GM12878 (cell line): ENCODE data around the gene TTLL10. TPM values are rescaled to one million over a fixed set of nuclear protein-coding genes. Genes with fewer than 3 reads are reported as not detected.
A peak's percentile ranks its signal among the peaks of the same experiment; 100 is the strongest.

Experiments
- ATAC-seq: fragments of 200-7000 bp; cut with Tn5 transposase; 3 replicates; pipeline ENCODE4 v1.9.1; 2020; ENCODE audit warnings: mild to moderate bottlenecking, moderate library complexity
- BruUV-seq: library from RNA; stranded (reverse); fragments of 400-500 nt; replicated peaks from 2 replicates; lab custom pipeline; 2021; lab: Mats Ljungman, UMichigan
- CTCF ChIA-PET: fragments of 300-600 bp; sonication (Branson Sonifier 250); formaldehyde crosslinking; extraction: SDS; loops from one replicate; lab custom pipeline; 2021; ENCODE audit warnings: inconsistent platforms; lab: Yijun Ruan, JAX
- POLR2A ChIA-PET: fragments of 350-600 bp; formaldehyde crosslinking; extraction: SDS; loops from one replicate; lab custom pipeline; 2021; ENCODE audit warnings: inconsistent platforms; lab: Charles Lee
- RAD21 ChIA-PET: fragments of 300-600 bp; sonication (Branson Sonifier 250); formaldehyde crosslinking; loops from one replicate; lab custom pipeline; 2023; ENCODE audit warnings: antibody characterized with exemption; ENCODE audit not compliant: unreplicated experiment; lab: Charles Lee
- SMC1A ChIA-PET: fragments of 300-600 bp; sonication (Branson Sonifier 250); formaldehyde crosslinking; loops from one replicate; lab custom pipeline; 2023; ENCODE audit not compliant: unreplicated experiment, uncharacterized antibody; lab: Charles Lee
- DNase-seq: peaks from one replicate; pipeline ENCODE4 v3.0.0-alpha.2; 2011; ENCODE audit warnings: low read depth, low spot score
- FAIRE-seq: peaks from 3 replicates; lab custom pipeline; 2011; peaks lifted over from hg19 to GRCh38; lab: Jason Lieb, UNC
- H2AFZ ChIP-seq: 2 replicates; pipeline ENCODE4 v1.6.0; 2011; ENCODE audit warnings: low read depth, low read length, control low read depth; ENCODE audit not compliant: control insufficient read depth
- H3K27ac ChIP-seq: 2 replicates; pipeline ENCODE4 v1.5.1; 2011; ENCODE audit warnings: control low read depth; ENCODE audit not compliant: control insufficient read depth, insufficient read depth
- H3K27me3 ChIP-seq, 2 experiments: replicated peaks in 1 of 2; 2 replicates each; pipeline versions ENCODE4 v1.6.0 to v1.6.1; 2011; ENCODE audit warnings: low read length in 1 of 2; ENCODE audit not compliant: control insufficient read depth in 2 of 2, insufficient read depth in 2 of 2
- H3K36me3 ChIP-seq, 2 experiments: 2 replicates each; pipeline ENCODE4 v1.5.1; 2011; ENCODE audit warnings: low read length in 1 of 2; ENCODE audit not compliant: control insufficient read depth in 2 of 2, insufficient read depth in 2 of 2
- H3K4me1 ChIP-seq: 2 replicates; pipeline ENCODE4 v1.6.1; 2011; ENCODE audit warnings: mild to moderate bottlenecking, low read length, moderate library complexity, mixed read lengths; ENCODE audit not compliant: control insufficient read depth, insufficient read depth
- H3K4me2 ChIP-seq: 2 replicates; pipeline ENCODE4 v1.6.0; 2011; ENCODE audit warnings: control low read depth; ENCODE audit not compliant: control insufficient read depth, insufficient read depth
- H3K4me3 ChIP-seq: fragments of 200-600 bp; sonication (generic); 2 replicates; pipeline ENCODE4 v1.5.1; 2016
- H3K79me2 ChIP-seq: 2 replicates; pipeline ENCODE4 v1.6.0; 2011; ENCODE audit warnings: low read length; ENCODE audit not compliant: control insufficient read depth, insufficient read depth
- H3K9ac ChIP-seq: 2 replicates; pipeline ENCODE4 v1.8.0; 2011; ENCODE audit warnings: low read length, control low read depth, mixed read lengths; ENCODE audit not compliant: control insufficient read depth, insufficient read depth
- H3K9me3 ChIP-seq: replicated peaks from 3 replicates; pipeline ENCODE4 v1.5.1; 2011; ENCODE audit warnings: mild to moderate bottlenecking, low read length; ENCODE audit not compliant: control insufficient read depth, insufficient read depth
- H4K20me1 ChIP-seq: 2 replicates; pipeline ENCODE4 v1.6.0; 2011; ENCODE audit not compliant: control insufficient read depth, insufficient read depth
- BMI1 ChIP-seq: fragments of 450-650 bp; IDR thresholded peaks from 2 replicates; pipeline ENCODE4 v1.6.1; 2016; ENCODE audit warnings: mild to moderate bottlenecking, moderate library complexity, borderline replicate concordance
- FOXK2 ChIP-seq: fragments of 450-650 bp; IDR thresholded peaks from 2 replicates; pipeline ENCODE4 v1.6.1; 2017; ENCODE audit warnings: mild to moderate bottlenecking, moderate library complexity
- MYC ChIP-seq: IDR thresholded peaks from 2 replicates; pipeline ENCODE4 v1.6.1; 2011; ENCODE audit warnings: mild to moderate bottlenecking, low read length, moderate library complexity, inconsistent platforms; ENCODE audit not compliant: insufficient read depth, insufficient replicate concordance, insufficient read length, severe bottlenecking
- RELA ChIP-seq: fragments of 450-650 bp; IDR thresholded peaks from 2 replicates; pipeline ENCODE4 v1.8.0; 2014; ENCODE audit warnings: borderline replicate concordance; ENCODE audit not compliant: partially characterized antibody
- WGBS: methylation state at CpG from one replicate; pipeline ENCODE4 v1.1.6; 2016; ENCODE audit warnings: low lambda C conversion rate; ENCODE audit not compliant: insufficient replicate concordance, insufficient coverage; ENCODE audit errors: missing lambda C conversion rate; 5-methylcytosine and 5-hydroxymethylcytosine counted together
- in situ Hi-C: fragments of 300-500 bp; cut with MboI; formaldehyde crosslinking; loops from 9 replicates; pipeline ENCODE4 v1.14.3; 2018; ENCODE audit warnings: mixed read lengths
- intact Hi-C: fragments of 100-400 bp; cut with micrococcal nuclease; formaldehyde crosslinking; loops from one replicate; pipeline ENCODE4 v1.14.2; 2022; ENCODE audit not compliant: unreplicated experiment
- polyA plus RNA-seq, 11 experiments: library from polyadenylated mRNA; depleted of rRNA in 4 of 11; unstranded in 6 of 11; stranded (reverse) in 5 of 11; fragments of >200 nt; fragmentation: Nextera tagmentation in 4 of 11; fragmentation: Illumina TruSeq in 1 of 11; extraction: Ambion mirVana in 4 of 11; extraction: Trizol in 1 of 11; gene quantifications; 1 replicate in 1 of 11; 2 replicates in 10 of 11; pipeline versions ENCODE4 v1.2.1 to v1.2.3, GENCODE V29; 2011 to 2016; ENCODE audit warnings: inconsistent platforms in 2 of 11, missing spikeins in 2 of 11, low read depth in 1 of 11
- total RNA-seq, 4 experiments: library from RNA; depleted of rRNA in 3 of 4; stranded (reverse); fragments of >200 nt in 3 of 4; fragmentation: Illumina TruSeq in 1 of 4; extraction: Trizol in 1 of 4; gene quantifications; 2 replicates each; pipeline versions ENCODE4 v1.2.1 to v1.2.3, GENCODE V29; 2013 to 2021
- TF ChIP-seq, protein P1 (sequence below): fragments of 450-650 bp; conservative IDR thresholded peaks from 2 replicates; pipeline ENCODE4 v1.6.1; 2017; ENCODE audit warnings: mild to moderate bottlenecking, moderate library complexity

Gene TTLL10
- total and polyA plus RNA-seq, 10 of the 15 experiments (the other 5 are each of a cell fraction or from before 2014, with no cell fraction given) = not detected

DNA sequence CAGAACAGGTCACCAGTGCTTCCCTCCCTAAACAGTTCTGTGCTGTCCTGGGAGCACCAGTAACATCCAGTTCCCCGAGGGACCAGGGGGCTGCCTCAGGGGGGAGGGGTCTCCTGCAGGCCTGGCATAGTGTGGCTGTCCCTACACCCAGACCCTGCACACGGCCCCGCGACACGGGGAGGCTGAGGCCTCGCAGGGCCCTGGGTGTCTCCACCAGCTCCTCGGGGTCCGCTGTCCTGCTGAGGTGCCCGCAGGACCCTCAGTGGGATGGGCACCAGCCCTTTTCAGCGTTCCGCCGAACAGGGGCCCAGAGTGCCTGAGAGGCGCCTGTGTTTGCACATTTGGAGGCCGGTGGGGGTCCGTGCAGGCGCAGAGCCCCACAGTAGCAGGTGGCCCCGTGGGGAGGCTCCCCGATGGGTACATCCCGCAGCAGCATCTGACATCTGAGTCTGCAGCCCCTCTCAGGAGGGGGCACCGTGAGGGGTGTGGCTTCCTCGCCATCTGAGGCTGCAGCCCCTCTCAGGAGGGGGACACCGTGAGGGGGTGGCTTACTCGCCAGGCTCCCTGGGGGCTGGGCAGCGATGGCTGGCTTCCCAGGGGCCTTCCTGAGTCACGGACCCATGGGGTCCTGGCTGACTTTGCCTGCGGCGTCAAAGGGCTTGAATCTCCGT is 39.2 kb upstream of the TTLL10 start (continued):
- TF ChIP-seq, protein P1, sequence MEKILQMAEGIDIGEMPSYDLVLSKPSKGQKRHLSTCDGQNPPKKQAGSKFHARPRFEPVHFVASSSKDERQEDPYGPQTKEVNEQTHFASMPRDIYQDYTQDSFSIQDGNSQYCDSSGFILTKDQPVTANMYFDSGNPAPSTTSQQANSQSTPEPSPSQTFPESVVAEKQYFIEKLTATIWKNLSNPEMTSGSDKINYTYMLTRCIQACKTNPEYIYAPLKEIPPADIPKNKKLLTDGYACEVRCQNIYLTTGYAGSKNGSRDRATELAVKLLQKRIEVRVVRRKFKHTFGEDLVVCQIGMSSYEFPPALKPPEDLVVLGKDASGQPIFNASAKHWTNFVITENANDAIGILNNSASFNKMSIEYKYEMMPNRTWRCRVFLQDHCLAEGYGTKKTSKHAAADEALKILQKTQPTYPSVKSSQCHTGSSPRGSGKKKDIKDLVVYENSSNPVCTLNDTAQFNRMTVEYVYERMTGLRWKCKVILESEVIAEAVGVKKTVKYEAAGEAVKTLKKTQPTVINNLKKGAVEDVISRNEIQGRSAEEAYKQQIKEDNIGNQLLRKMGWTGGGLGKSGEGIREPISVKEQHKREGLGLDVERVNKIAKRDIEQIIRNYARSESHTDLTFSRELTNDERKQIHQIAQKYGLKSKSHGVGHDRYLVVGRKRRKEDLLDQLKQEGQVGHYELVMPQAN = no peak
- TF ChIP-seq FOXK2 (no peak), RELA (no peak)

DNA sequence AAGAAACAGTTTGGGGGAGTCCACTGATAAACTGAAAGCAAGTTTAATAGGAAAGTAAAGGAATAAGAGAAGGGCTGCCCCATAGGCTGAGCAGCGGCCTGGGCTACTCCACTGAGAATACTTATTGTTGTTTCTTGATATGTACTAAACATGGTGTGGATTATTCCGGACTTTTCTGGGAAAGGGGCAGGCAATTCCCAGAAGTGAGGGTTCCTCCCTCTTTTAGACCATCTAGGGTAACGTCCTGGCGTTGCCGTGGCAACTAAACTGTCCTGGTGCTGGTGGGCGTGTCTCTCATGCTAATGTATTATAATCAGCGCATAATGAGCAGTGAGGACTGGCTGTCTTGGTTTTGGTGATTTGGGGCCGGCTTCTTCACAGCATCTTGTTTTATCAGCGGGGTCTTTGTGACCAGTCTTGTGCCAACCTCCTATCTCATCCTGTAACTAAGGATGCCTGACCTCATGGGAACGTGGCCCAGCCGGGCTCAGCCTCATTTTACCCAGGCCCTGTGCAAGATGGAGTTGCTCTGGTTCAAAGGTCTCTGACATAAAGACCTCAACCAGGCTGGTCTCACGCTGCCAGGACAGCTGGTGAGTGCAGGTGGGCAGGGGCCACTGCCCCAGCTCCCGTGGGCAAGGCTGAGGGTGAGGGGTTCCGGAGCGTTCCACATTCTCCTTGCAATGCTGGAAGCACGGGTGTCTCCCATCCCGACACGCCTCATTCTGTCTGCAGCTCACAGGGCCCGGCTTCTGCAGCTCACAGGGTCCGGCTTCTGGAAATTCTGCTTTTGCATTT is 38.1 kb upstream of the TTLL10 start:
- FAIRE-seq = no peak
- Histone ChIP-seq H2AFZ (no peak overlapping the region), H3K27ac (no peak overlapping the region), H3K79me2 (no peaks in the 10 kb centered on the region), H4K20me1 (no peaks in the 10 kb centered on the region), H3K4me1 (peaks cover 10% of the 10 kb centered on the region), H3K4me2 (no peak overlapping the region), H3K36me3 (no peaks in the 10 kb centered on the region), H3K9ac (no peak overlapping the region), H3K4me3 (no peak overlapping the region), H3K27me3 (no peaks in the 10 kb centered on the region), H3K9me3 (no peaks in the 10 kb centered on the region)
- ATAC-seq = no peak
- POLR2A ChIA-PET = interaction anchor here (0.6 to 1.7 kb wide), 3 partner anchors 13 to 134 kb away, joined by 3 to 5 read pairs (median 4); no protein-coding TSS in a partner anchor
- WGBS = 60% methylated on average over 20 of the region's 20 CpGs
- intact Hi-C loops (no loop called here), in situ Hi-C loops (no loop called here)
- CTCF ChIA-PET = interaction anchor here (1.4 to 1.9 kb wide), 2 partner anchors 13 to 115 kb away, joined by 5 to 8 read pairs; no protein-coding TSS in a partner anchor
- no TSS peak for BruUV-seq
- no peak for DNase-seq
- RAD21 ChIA-PET = interaction anchor here (2.2 kb wide), 1 partner anchor 13 kb away, joined by 9 read pairs; no protein-coding TSS in a partner anchor
- TF ChIP-seq MYC (no peak), BMI1 (peak; percentile 50; the same call in 1 of the 2 replicates)
- SMC1A ChIA-PET = no interaction called here
